Measurements from ENCODE around the gene ZC3H13. TPM values are rescaled to one million over a fixed set of nuclear protein-coding genes. Genes with fewer than 3 reads are reported as not detected.
A peak's percentile ranks its signal among the peaks of the same experiment; 100 is the strongest.

The ZC3H13 gene
- total RNA-seq, 1 donor from 2014 or later: 46.7 TPM

GRCh38 chr13:46062185-46062584 lies 9.6 kb upstream of the ZC3H13 start:
- DNase-seq (ENCODE audit: low spot score) (no peak), ATAC-seq (no peak)

GRCh38 chr13:46059405-46059804 lies 6.9 kb upstream of the ZC3H13 start:
- no peak for ATAC-seq

GRCh38 chr13:46058268-46058667 lies 5.7 kb upstream of the ZC3H13 start:
- no peak for ATAC-seq
- no peak for DNase-seq (ENCODE audit: low spot score)

More at GRCh38 chr13:46059405-46059804, 6.9 kb upstream of the ZC3H13 start:
- DNase-seq (ENCODE audit: low spot score): no peak

GRCh38 chr13:46057256-46058015 lies 4.9 kb upstream of the ZC3H13 start:
- no peak for DNase-seq (ENCODE audit: low spot score)
- ATAC-seq: no peak

- DNase-seq (ENCODE audit: low spot score) (no peak), ATAC-seq (no peak)
These were observed 841 bp upstream of the ZC3H13 start for GRCh38 chr13:46053162-46054012.

- no peak for DNase-seq (ENCODE audit: low spot score)
- ATAC-seq: peak; percentile 22
These were observed 603 bp downstream of the ZC3H13 start for GRCh38 chr13:46051968-46052318.

GRCh38 chr13:46050771-46051170 lies 1.8 kb downstream of the ZC3H13 start:
- DNase-seq (ENCODE audit: low spot score): no peak
- ATAC-seq: no peak

- DNase-seq (ENCODE audit: low spot score) (no peak), ATAC-seq (no peak)
These were observed 7.1 kb downstream of the ZC3H13 start for GRCh38 chr13:46045424-46045823.

- no peak for ATAC-seq
These were observed 8.9 kb downstream of the ZC3H13 start for GRCh38 chr13:46043647-46044046.

GRCh38 chr13:46041419-46041839 lies 11.1 kb downstream of the ZC3H13 start:
- ATAC-seq (no peak), DNase-seq (ENCODE audit: low spot score) (no peak)

More at GRCh38 chr13:46043647-46044046, 8.9 kb downstream of the ZC3H13 start:
- no peak for DNase-seq (ENCODE audit: low spot score)

- DNase-seq (ENCODE audit: low spot score): no peak
- ATAC-seq: no peak
These were observed 11.8 kb downstream of the ZC3H13 start for GRCh38 chr13:46040763-46041162.

- DNase-seq (ENCODE audit: low spot score): no peak
- no peak for ATAC-seq
These were observed 12.9 kb downstream of the ZC3H13 start for GRCh38 chr13:46039411-46040182.

- no peak for DNase-seq (ENCODE audit: low spot score)
- ATAC-seq: no peak
These were observed 14.2 kb downstream of the ZC3H13 start for GRCh38 chr13:46038296-46038695.

- ATAC-seq (peak; percentile 26), DNase-seq (ENCODE audit: low spot score) (no peak)
These were observed 17.5 kb downstream of the ZC3H13 start for GRCh38 chr13:46035066-46035465.

- DNase-seq (ENCODE audit: low spot score) (no peak), ATAC-seq (no peak)
These were observed 20.2 kb downstream of the ZC3H13 start for GRCh38 chr13:46032341-46032740.

- ATAC-seq (peak; percentile 47), DNase-seq (ENCODE audit: low spot score) (no peak)
These were observed 20.8 kb downstream of the ZC3H13 start for GRCh38 chr13:46031581-46032263.

- no peak for DNase-seq (ENCODE audit: low spot score)
- ATAC-seq: no peak
These were observed 27.4 kb downstream of the ZC3H13 start for GRCh38 chr13:46025157-46025556.

- no peak for ATAC-seq
- no peak for DNase-seq (ENCODE audit: low spot score)
These were observed 30.1 kb downstream of the ZC3H13 start for GRCh38 chr13:46022481-46022880.

GRCh38 chr13:46016216-46016615 lies 36.3 kb downstream of the ZC3H13 start:
- no peak for DNase-seq (ENCODE audit: low spot score)
- ATAC-seq: no peak

- ATAC-seq: no peak
- DNase-seq (ENCODE audit: low spot score): no peak
These were observed 37.2 kb downstream of the ZC3H13 start for GRCh38 chr13:46015366-46015765.

GRCh38 chr13:46012404-46012803 lies 40.1 kb downstream of the ZC3H13 start:
- DNase-seq (ENCODE audit: low spot score): no peak
- ATAC-seq: no peak
